ENCODE measurements around the gene C19orf81.

DNA sequence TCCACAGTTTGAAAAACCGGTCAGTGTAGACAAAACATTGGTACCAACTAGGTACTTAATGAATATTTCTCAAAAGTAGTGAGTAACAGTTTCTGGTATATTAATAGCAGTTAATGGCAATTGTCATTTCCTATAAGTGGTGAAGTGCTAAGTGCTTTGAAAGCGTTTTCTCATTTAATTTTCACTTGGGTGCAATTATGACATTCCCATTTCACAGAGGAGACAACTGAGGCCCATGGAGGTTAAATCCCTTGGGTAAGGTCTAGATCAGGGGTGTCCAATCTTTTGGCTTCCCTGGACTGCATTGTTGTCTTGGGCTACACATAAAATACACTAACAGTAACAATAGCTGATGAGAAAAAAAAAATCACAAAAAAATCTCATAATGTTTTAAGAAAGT is 8.9 kb upstream of the C19orf81 start:
- TF ChIP-seq, protein P1, sequence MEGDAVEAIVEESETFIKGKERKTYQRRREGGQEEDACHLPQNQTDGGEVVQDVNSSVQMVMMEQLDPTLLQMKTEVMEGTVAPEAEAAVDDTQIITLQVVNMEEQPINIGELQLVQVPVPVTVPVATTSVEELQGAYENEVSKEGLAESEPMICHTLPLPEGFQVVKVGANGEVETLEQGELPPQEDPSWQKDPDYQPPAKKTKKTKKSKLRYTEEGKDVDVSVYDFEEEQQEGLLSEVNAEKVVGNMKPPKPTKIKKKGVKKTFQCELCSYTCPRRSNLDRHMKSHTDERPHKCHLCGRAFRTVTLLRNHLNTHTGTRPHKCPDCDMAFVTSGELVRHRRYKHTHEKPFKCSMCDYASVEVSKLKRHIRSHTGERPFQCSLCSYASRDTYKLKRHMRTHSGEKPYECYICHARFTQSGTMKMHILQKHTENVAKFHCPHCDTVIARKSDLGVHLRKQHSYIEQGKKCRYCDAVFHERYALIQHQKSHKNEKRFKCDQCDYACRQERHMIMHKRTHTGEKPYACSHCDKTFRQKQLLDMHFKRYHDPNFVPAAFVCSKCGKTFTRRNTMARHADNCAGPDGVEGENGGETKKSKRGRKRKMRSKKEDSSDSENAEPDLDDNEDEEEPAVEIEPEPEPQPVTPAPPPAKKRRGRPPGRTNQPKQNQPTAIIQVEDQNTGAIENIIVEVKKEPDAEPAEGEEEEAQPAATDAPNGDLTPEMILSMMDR (IDR thresholded peaks at IDR 0.05 in 4 of 5, conservative IDR thresholded peaks at IDR 0.05 in 1 of 5): no peak
- no peak for TF ChIP-seq POLR2A (IDR thresholded peaks at IDR 0.05)
